ENCODE measurements around the gene AFG1L. TPM values are rescaled to one million over a fixed set of nuclear protein-coding genes. Genes with fewer than 3 reads are reported as not detected.

Gene AFG1L
- total RNA-seq, 1 donor from 2014 or later: 0.53 TPM

DNA sequence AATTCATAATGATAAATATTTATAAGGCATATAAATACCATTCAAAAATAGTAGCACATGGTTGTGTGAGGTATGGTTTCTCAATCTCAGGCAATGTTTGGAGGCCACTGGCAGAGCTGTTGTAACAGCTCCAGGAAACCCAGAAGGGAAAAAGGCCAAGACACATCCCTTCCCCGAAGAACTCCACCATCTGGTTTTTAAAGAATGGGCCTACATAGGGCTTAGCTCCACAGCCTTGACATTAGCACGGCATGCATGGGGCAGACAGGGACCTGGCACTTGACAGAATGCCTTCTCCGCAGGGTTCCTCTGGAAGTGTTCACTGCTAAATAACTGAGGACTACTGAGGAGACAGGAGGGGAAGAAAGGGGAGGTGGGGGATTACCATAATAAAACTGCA is 249.8 kb downstream of the AFG1L start:
- no peak overlapping the region for H3K27ac ChIP-seq
- H3K4me3 ChIP-seq: no peak overlapping the region
- H3K4me1 ChIP-seq: no peaks in the 10 kb centered on the region
- no peaks in the 10 kb centered on the region for H3K36me3 ChIP-seq
- intact Hi-C loops (cut with DNase I): loop anchor here (5.0 kb wide), 1 partner anchor 238 kb away; no protein-coding TSS in a partner anchor
- no peak for DNase-seq (ENCODE audit: low spot score in 2 of 2)
- H3K9me3 ChIP-seq: peaks cover 0 to 1% of the 10 kb centered on the region in 2 donors
- TF ChIP-seq, protein P1, sequence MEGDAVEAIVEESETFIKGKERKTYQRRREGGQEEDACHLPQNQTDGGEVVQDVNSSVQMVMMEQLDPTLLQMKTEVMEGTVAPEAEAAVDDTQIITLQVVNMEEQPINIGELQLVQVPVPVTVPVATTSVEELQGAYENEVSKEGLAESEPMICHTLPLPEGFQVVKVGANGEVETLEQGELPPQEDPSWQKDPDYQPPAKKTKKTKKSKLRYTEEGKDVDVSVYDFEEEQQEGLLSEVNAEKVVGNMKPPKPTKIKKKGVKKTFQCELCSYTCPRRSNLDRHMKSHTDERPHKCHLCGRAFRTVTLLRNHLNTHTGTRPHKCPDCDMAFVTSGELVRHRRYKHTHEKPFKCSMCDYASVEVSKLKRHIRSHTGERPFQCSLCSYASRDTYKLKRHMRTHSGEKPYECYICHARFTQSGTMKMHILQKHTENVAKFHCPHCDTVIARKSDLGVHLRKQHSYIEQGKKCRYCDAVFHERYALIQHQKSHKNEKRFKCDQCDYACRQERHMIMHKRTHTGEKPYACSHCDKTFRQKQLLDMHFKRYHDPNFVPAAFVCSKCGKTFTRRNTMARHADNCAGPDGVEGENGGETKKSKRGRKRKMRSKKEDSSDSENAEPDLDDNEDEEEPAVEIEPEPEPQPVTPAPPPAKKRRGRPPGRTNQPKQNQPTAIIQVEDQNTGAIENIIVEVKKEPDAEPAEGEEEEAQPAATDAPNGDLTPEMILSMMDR (IDR thresholded peaks at IDR 0.05): no peak
- H3K27me3 ChIP-seq: no peaks in the 10 kb centered on the region

DNA sequence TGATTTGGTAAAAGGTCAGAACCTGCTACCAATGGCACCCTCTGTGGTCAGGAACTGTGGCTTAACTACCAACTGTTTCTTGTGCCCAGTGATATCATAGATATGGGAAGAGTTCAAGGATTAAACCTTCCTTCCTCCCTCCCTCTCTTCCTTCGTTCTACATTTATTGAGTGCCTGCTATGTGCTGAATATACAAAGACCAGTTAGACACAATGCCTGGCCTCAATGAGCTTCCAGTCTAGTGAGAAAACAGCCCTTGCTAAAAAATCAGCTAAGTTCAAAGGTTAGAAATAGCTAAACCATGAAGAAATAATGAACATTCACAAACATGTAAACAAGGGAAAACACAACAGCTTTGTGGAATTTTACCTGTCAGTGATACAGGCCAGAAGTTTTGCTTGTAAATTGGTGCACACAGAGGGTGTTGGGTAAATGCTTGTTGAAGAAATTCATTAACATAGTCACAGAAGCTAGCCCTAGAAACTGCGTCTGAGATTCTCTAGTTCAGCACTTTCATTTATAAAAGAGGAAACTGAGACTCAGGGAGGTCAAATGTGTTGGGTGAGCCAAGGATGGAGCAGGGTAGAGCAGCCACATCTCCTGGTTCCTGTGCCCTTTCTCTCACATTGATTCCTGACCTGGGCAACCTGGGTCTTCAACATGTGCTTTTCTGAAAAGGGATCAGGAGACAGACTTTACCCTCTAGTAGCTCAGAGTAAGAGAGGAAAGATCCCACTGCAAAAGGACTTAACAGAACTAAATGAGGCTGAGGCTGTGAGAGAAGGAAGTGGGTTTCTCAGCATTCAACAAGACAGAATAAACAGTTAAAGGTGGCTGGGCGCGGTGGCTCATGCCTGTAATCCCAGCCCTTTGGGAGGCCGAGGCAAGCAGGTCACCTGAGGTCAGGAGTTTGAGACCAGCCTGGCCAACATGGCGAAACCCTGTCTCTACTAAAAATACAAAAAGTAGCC is 251.5 kb downstream of the AFG1L start:
- no peak for DNase-seq (ENCODE audit: low spot score in 2 of 2)
- Histone ChIP-seq H3K27ac (no peak overlapping the region), H3K4me3 (no peak overlapping the region), H3K4me1 (no peaks in the 10 kb centered on the region), H3K9me3 (no peaks in the 10 kb centered on the region), H3K36me3 (no peaks in the 10 kb centered on the region), H3K27me3 (no peaks in the 10 kb centered on the region)
- intact Hi-C loops (cut with DNase I): no loop called here
- TF ChIP-seq, protein P1 (IDR thresholded peaks at IDR 0.05): no peak

DNA sequence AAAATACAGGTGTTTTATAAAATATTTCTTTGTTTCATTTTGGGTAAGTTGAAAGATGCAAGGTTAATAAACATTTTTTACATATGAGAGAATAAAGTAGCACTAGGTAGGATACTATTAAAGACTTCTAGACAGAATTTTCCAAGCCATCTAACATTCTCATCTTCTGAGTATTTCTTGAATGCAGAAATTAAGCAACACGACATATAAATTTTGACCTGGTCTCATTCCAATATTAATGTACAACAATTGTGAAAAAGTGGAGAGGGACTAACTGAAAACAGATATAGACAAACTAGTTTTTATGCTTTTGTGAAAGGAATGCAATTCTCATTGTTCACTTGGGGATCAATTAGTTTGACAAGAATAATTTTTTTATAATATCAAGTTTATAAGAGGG is 254.4 kb downstream of the AFG1L start:
- no peak for DNase-seq (ENCODE audit: low spot score in 2 of 2)
- TF ChIP-seq, protein P1 (IDR thresholded peaks at IDR 0.05): no peak
- H3K9me3 ChIP-seq: no peaks in the 10 kb centered on the region
- no peaks in the 10 kb centered on the region for H3K27me3 ChIP-seq
- H3K4me1 ChIP-seq: no peaks in the 10 kb centered on the region
- intact Hi-C loops (cut with DNase I): no loop called here
- H3K36me3 ChIP-seq: no peaks in the 10 kb centered on the region
- no peak overlapping the region for H3K4me3 ChIP-seq
- H3K27ac ChIP-seq: no peak overlapping the region

DNA sequence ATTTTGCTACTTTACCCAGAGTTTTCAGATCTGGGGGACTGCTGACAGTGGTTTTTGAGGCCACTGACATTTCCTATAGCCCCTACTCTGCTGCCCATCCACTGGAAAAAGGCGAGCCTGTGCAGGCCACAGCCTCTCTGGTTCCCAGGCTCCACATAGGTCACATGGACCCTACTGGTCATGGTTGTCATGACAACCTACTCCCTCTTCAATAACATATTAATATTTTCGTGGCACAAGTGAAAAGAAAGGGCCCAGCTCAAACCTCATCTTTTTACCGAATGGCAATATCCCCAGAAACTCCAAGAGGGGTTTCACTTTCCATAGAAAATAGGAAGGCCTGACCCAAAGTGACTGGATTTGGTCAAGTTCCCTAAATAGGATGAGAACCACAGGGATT is 254.9 kb downstream of the AFG1L start:
- TF ChIP-seq, protein P1 (IDR thresholded peaks at IDR 0.05): peak in 1 of 3 experiments; percentile 6
- Histone ChIP-seq H3K4me1 (no peaks in the 10 kb centered on the region), H3K4me3 (no peak overlapping the region), H3K27ac (peak overlapping the region; percentile 6 to 27), H3K27me3 (no peaks in the 10 kb centered on the region), H3K9me3 (no peaks in the 10 kb centered on the region), H3K36me3 (no peaks in the 10 kb centered on the region)
- DNase-seq (ENCODE audit: low spot score in 2 of 2): peak in 1 of 2 donors; percentile 58
- intact Hi-C loops (cut with DNase I): loop anchor here (10.0 kb wide), 1 partner anchor 755 kb away; no protein-coding TSS in a partner anchor

DNA sequence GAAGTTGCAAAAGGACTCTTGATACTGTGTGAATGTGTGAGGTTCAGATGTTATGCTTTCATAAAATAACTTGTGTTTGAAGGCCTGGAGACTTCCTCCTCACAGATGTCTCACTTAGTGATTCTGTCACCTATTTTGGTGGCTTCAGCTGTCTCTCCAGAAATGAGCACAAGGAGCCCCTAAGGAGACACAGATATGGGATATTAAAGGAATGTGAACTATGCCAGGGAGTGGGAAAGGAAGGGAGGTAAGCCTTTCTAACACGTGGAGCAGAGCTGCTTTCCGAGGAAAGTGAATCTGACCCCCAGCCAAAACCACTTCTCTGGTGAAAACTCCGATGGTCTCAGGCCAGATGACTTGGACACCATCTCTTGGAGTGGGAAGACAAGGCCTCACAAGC is 255.4 kb downstream of the AFG1L start:
- intact Hi-C loops (cut with DNase I): loop anchor here (10.0 kb wide), 1 partner anchor 755 kb away; no protein-coding TSS in a partner anchor

More for the DNA sequence above, 255.4 kb downstream of the AFG1L start:
- no peaks in the 10 kb centered on the region for H3K9me3 ChIP-seq
- no peaks in the 10 kb centered on the region for H3K4me1 ChIP-seq
- peak in 1 of 2 donors; percentile 28 for DNase-seq (ENCODE audit: low spot score in 2 of 2)
- no peaks in the 10 kb centered on the region for H3K36me3 ChIP-seq
- no peak overlapping the region for H3K27ac ChIP-seq
- H3K4me3 ChIP-seq: no peak overlapping the region
- TF ChIP-seq, protein P1 (IDR thresholded peaks at IDR 0.05): no peak
- H3K27me3 ChIP-seq: no peaks in the 10 kb centered on the region
